GM18858 (cell line): ENCODE data around the gene ZNF729.
"Not testable (repeated sequence)": the region's sequence is repeated elsewhere in the genome, so short reads cannot be mapped to it uniquely, and the experiment has no call there.

Source experiments
- ATAC-seq: cut with Tn5 transposase; IDR thresholded peaks from one replicate; pipeline ENCODE4 v1.9.1; 2021; ENCODE audit not compliant: unreplicated experiment

The ZNF729 gene

DNA sequence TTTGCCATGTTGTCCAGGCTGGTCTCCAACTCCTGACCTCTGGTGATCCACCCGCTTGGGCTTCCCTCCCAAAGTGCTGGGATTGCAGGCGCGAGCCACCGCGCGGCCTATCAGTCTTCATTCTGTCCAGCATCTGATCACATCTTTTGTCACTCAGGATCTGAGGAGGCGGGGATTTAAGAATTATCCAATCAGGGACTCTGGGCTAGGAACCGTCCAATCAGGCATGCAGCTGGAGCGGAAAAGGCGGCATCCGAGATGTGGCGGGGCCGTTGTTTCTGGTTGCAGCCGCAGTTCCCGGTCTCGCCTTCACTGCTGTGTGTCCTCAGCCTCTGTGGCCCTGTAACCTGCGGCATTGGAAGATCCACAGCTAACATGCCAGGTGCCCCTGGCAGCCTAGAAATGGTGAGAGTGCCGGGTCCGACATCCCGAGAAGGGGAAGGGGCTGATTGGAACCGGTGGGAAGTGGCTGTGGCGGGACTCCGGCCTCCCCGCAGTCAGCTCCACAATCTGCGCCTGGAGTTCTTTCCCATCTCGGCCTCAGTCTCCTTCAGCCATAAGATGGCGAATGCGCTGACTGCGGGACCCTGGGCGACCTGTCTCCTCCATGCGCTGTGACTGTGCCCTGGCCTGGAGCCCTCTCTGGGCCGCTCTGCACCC is at the start of gene ZNF729:
Gene ZNF729 (plus strand): TSS at position 291 of the 660 bp plus-strand sequence. CDS start 85 bp downstream, at position 376.
- no peak for ATAC-seq

DNA sequence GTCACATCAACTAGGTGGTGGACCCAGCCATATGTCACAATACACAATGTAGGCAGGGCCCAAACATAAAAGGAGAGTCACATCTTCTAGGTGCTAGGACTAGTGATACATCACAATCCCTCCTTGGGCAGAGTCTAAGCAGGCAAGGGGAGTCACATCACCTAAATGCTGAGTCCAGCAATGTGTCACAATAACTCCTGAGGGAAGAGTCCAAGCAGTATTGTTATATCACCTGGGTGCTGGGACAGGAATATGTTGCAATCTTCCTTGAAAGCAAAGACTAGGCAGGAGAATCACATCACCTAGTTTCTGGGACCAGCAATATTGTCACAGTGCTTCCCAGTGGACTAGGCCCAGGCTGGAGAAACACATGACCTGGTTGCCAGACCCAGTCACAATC is 29.4 kb upstream of the ZNF729 start:
- no peak for ATAC-seq

DNA sequence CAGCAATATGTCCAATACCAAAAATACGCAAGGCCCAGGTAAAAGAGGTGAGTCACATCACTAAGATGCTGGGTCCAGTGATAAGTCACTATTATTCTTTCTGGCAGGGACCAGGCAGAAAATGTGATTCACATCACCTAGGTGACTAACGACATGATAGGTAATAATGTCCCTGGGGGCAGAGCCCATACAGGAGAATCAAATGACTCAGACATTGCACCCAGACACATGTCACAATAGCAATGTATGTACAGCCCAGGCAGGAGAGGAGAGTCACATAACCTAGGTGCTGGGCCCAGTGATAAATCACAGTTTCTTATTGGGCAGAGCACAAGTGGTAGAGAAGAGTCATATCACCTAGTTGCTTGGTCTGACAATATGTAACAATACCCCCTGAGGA is 28.9 kb upstream of the ZNF729 start:
- no peak for ATAC-seq

- ATAC-seq = no peak
Observed at GRCh38 chr19:22257916-22258315, 28.3 kb upstream of the ZNF729 start.

DNA sequence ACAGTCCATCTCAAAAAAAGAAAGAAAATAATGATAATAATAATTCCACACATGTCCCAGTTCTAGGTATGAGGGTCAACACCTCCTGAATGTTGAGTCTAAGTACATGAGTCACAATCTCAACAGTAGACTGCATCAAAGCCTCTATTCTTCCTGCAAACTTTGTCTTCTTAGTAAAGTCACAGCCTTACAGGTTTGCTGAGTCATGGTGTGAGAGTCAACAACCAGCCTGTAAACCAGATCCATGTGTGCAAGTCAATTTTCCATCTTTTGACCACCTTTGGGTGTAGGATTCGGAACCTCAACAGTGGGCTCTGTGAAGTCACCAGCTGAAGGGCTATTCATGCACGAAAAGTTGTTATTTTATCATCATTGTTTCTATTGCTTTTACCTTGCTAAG is 25.7 kb upstream of the ZNF729 start:
- ATAC-seq = no peak

GRCh38 chr19:22261596-22261995 is 24.6 kb upstream of the ZNF729 start:
- ATAC-seq = no peak

DNA sequence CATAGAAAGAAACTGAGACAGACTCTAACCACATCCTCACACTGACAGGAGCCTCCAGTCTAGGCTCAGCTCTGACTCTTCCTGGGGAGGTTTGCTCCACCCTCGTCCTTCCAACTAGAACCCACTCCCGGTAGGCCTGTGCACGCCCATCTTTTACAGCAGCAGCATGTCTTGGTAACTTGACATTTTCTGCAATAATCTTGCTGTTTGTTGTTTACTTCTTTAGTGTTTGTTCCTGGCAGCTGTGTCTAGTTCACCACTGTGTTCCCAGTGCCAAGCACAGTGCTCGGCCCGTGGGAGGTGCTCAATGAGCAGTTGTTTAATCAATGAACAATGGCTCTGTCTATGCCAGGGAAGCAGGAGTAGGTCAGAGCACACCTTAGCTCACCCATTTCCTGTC is 23.1 kb upstream of the ZNF729 start:
- no peak for ATAC-seq

DNA sequence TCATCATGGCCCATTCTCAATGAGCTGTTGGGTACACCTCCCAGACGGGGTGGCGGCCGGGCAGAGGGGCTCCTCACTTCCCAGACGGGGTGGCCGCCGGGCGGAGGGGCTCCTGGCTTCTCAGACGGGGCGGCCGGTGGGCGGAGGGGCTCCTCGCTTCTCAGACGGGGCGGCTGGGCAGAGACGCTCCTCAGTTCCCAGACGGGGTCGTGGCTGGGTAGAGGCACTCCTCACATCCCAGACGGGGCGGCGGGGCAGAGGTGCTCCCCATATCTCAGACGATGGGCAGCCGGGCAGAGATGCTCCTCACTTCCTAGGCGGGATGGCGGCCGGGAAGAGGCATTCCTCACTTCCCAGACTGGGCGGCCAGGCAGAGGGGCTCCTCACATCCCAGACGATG is 35.3 kb downstream of the ZNF729 start:
- ATAC-seq = not testable (repeated sequence)

DNA sequence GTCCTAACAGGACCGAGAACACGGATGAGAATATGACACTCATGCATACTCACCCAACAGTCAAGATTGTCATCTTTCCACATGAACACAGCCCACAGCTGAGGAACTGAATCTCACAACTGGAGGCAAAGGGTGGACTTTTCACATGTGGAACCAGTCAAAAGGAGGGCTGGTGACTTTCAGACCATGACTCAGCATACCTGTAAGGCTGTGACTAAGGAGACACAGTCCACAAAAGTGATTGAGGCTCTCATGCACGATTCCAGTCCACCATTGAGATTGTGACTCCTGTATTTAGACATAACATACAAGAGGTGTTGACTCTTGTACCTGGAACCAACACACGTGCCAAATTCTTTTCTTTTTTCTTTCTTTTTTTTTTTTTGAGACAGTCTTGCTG is 40.0 kb downstream of the ZNF729 start:
- ATAC-seq = no peak

GRCh38 chr19:22327321-22327720 is 41.1 kb downstream of the ZNF729 start:
- ATAC-seq = no peak

GRCh38 chr19:22331521-22331920 is 45.3 kb downstream of the ZNF729 start:
- no peak for ATAC-seq

DNA sequence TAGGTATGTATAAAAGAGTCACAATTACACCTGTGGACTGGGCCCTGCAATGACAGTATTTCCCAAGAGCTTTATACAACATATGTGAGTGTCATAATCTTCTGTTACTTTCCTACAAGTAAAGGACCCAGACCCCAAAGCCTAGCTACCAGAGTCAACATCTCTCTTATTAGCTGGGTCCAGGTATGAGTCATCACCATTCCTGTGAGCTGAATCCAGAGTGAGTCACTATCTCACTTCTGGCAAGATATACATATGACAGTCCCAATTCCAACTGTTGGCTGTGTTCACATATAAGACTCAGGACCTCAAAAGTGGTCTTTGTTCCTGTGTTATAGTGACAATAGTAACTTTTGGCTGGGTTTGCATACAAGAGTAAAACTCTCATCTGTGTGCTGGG is 46.7 kb downstream of the ZNF729 start:
- ATAC-seq = no peak

DNA sequence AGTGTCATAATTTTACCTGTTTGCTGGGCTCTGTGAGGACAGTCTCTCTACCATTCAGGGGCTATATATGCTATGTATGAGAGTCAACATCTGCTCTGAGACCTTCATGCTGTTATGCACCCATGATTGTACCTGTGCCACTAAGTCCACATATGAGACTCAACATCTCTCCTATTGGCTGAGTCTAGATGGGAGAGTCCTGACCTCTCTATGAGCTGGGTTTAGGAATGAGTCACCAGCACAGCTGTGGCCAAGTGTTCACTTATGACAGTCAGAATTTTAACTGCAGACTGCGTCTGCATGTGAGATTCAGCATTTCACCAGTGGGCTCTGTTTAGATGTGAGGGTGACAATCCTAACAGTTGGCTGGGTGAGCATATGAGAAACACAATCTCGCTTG is 49.5 kb downstream of the ZNF729 start:
- no peak for ATAC-seq

DNA sequence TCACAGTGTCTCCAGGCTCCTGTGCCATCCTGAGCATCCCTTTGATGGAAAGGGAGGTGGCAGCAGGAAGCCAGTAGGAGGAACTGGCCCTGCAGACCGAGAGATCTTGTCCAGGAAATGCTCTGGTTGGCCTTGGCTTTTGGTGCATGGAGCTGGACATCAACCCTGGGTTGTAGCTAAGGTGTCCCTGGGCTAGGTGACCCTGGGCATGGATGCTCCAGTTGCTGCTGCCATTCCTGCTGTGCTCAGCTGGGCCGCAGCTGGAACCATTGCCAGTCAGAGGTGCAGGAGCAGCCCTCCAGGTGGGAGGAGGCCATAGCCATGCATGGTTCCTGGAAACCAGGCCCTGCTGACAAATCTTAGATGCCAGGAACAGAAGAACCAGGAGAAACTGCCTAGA is 68.4 kb downstream of the ZNF729 start:
- ATAC-seq = no peak
